Thyroid gland (tissue), 4 donors: ENCODE results near the gene GLYR1.

Experiments used
- CTCF ChIP-seq, 6 experiments: fragments of 200-600 bp in 3 of 6; fragments of 450-650 bp in 3 of 6; sonication (generic) in 3 of 6; IDR thresholded peaks; one replicate each; pipeline ENCODE4 v1.5.1; 2016 to 2019; ENCODE audit warnings: antibody characterized with exemption in 6 of 6, mild to moderate bottlenecking in 2 of 6, inconsistent platforms in 1 of 6, moderate library complexity in 1 of 6
- POLR2A ChIP-seq, 2 donors: fragments of 450-650 bp; IDR thresholded peaks; one replicate each; pipeline ENCODE4 v1.6.1; 2017; ENCODE audit warnings: antibody characterized with exemption in 2 of 2, mild to moderate bottlenecking in 2 of 2, moderate library complexity in 1 of 2

- TF ChIP-seq CTCF (IDR thresholded peaks at IDR 0.05), result no peak
- no peak for TF ChIP-seq POLR2A (IDR thresholded peaks at IDR 0.05)
These were observed 63.1 kb downstream of the GLYR1 start for GRCh38 chr16:4783951-4784336.
